Left ventricle myocardium superior (tissue), 1 donor: Measurements from ENCODE around the gene CHAT. TPM values are rescaled to one million over a fixed set of nuclear protein-coding genes. Genes with fewer than 3 reads are reported as not detected.

Experiments
- ATAC-seq: fragments of 200-7000 bp; cut with Tn5 transposase; one replicate; pipeline ENCODE4 v1.9.1; 2020; ENCODE audit warnings: mild to moderate bottlenecking, moderate library complexity
- DNase-seq: peaks from one replicate; pipeline ENCODE4 v3.0.0-alpha.2; 2020
- intact Hi-C: fragments of 100-400 bp; cut with micrococcal nuclease; formaldehyde crosslinking; loops from one replicate; pipeline ENCODE4 v1.11.0; 2022
- total RNA-seq: library from RNA; stranded (reverse); fragmentation: NEBNext Ultra II Directional; extraction: Animal tissue kit (Norgen Biotek cat#: 25700); gene quantifications from one replicate; pipeline ENCODE4 v1.2.1, GENCODE V29; 2021
- donor health status: DM: no; HTN: yes; CAD: no; lungs with severe emphysema.

CHAT gene
- total RNA-seq, 1 donor from 2014 or later, result not detected

DNA sequence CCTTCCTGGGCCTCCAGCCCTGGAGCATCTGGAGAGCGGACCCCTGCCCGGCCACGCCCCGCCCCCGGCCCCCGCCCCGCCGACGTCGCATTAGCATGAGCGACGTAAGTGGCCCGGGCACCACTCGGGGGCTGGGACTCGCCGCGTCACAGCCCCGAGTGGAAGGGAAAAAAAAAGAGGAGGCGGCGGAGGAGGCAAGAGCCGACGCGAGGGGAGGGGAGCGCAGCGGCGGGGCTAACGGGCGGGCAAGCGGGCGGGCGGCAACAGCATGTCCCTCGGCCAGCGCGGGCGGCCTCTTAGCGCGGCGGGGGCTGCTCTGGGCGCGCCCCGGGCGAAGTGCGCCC lies 3.8 kb upstream of the CHAT start, which contains the start of gene SLC18A3:
SLC18A3 (plus strand) TSS at position 197 of the 344 bp plus-strand sequence. CDS start 431 bp downstream, outside the sequence.
- DNase-seq, result no peak
- intact Hi-C loops, result no loop called here

GRCh38 chr10:49610458-49611165 lies 3.2 kb upstream of the CHAT start:
- DNase-seq (no peak), ATAC-seq (no peak)
- intact Hi-C loops, result no loop called here

More for the DNA sequence above, 3.8 kb upstream of the CHAT start, which contains the start of gene SLC18A3:
- ATAC-seq, result no peak

GRCh38 chr10:49611166-49611815 lies 2.5 kb upstream of the CHAT start:
- ATAC-seq (no peak), DNase-seq (no peak)
- intact Hi-C loops, result no loop called here

DNA sequence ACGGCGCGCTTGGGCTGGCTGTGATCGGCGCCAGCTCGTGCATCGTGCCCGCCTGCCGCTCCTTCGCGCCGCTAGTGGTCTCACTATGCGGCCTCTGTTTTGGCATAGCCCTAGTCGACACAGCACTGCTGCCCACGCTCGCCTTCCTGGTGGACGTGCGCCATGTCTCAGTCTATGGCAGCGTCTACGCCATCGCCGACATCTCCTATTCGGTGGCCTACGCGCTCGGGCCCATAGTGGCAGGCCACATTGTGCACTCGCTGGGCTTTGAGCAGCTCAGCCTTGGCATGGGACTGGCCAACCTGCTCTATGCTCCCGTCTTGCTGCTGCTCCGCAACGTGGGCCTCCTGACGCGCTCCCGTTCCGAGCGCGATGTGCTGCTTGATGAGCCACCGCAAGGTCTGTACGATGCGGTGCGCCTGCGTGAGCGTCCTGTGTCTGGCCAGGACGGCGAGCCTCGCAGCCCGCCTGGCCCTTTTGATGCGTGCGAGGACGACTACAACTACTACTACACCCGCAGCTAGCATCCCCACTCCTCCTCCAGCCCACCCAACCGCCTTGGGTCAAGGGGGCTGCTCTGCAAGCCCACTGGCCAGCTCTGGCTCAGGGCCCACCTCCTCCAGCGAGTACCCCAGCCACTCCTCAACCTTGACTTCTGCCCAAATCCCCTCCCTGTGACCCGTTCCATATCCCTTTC lies 1.9 kb upstream of the CHAT start:
- intact Hi-C loops, result no loop called here
- ATAC-seq, result no peak
- DNase-seq, result no peak

GRCh38 chr10:49612513-49613164 lies 1.2 kb upstream of the CHAT start:
- intact Hi-C loops, result no loop called here
- ATAC-seq (no peak), DNase-seq (no peak)

DNA sequence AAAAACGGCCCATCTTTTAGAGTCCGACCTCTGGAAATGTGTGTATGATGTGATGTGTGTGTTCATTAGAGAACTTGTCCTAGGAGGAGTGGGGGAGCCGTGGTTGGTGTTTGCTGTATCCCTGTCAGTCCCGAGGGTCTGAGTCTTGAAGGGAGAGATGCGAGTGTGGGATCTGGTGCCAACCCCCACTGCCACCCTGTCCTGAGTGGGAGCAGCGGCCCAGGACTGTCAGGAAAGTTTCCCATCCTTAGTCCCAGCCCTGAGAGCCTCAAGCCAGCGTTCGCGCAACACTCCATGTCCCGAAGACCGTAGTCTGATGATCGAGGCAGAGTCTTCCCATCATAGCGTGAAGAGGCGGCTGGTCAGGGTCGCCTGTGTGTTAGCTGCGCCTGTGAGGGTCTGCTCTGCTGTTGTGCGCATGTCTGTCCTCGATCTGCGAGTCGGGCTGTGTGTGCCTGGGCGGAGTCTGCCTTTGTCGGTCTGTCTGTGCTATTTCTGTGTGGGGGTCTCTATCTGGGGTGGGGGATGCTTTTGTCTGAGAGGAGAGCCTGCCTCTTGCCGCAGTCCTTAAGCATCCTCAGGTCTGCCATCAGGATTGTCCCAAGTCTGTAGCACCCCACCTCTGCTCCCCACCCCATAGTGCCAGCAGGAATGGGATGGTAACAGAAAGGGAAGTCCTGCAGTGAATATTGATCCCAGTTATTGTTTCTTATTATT lies 514 bp upstream of the CHAT start:
- DNase-seq (no peak), ATAC-seq (no peak)
- intact Hi-C loops, result no loop called here

DNA sequence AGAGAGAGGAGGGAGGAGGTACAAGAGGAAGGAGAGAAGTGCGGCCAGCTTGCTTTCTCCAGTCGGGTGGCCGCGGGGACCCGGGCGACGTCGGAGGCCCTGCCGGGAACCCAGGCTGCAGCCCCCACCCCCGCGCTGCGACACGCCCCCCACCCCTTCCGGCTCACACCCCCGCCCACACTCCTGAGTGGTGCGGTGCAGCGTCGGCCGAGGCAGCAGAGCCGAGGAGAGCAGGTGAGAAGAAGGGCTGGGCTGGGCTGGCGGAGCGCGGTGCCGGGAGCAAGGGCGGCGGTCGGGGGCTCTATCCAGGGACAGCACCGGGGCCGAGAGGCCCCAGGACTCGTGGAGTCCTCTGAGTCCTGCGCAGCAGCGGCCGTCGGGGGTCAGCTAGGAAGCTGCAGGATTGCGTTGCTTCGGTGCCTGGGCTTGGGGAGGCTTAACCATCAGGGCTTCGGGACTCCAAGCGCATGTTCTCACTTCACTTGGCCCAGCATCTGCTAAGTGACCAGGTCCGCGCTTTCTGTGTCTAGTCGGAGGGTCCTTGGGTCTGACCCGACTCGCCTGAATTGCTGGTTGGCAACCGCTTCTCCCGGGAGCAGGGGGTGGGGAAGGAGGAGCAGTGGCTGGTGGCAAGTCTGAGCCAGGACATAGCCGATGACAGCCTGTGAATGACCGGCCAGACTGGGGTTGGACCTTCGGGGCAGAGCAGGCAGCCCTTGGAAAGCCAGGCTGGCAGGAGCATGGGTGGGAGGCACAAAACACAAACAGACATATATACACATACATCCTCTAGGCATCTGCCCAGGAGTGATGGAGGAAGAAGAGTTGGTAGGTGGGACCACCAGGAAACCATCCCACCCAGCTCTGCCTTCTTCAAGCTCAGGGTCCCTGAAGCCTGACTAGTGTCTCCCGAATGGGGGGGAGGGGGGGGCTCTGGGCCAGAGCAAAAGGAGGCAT lies 683 bp downstream of the CHAT start:
- intact Hi-C loops, result no loop called here
- no peak for ATAC-seq
- no peak for DNase-seq

- intact Hi-C loops, result no loop called here
- ATAC-seq, result no peak
- DNase-seq, result no peak
Observed at GRCh38 chr10:49615213-49615612, 1.4 kb downstream of the CHAT start.

DNA sequence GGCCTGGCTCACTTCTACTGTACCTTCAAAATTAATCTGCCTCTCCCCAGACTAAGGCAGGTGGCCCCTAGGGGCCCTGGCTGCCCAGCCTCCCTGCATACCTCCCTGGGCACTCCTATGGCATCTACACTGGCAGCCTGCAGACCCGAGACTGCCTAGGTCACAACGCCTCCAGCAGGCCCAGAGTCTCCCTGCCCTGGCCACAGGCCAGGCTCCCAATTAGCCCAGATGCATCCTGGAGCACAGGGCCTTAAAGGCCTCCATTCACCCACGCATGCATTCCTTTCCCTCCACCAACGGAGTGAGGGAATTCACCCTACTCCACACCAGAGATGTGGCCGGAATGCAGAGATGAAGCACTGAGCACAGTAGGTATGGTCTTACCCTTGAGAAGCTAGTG lies 1.9 kb downstream of the CHAT start:
- intact Hi-C loops, result no loop called here
- ATAC-seq, result no peak
- DNase-seq, result no peak

DNA sequence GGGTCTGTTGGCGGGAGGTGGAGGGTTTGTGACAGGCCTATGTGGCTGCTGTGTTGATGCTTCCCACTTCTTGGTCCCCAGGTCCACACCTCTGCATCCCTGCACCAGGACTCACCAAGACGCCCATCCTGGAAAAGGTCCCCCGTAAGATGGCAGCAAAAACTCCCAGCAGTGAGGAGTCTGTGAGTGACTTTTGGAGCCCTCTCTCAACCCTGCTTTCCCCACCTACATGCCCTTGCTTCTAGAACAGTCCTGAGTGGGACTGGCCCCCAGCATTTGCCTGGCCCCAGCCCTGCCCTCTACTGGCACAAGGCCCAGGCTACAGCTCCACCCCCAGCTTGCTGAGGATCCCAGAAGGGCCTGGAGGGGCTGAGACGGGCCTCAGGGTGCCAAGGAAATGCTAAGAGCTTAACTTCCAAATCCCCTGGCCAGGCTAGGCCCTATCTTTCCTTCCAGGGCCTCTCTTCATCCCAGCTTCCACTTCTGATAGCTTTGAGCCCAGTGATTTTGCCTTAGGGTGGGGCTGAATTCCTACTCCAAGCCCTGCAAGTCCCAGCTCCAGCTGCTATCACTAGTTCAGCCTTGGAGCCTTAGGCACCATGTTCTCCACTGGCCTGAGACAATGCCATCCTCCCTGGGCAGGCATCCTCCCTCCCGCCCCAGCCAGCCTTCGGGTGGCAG lies 2.7 kb downstream of the CHAT start:
- intact Hi-C loops, result no loop called here
- ATAC-seq (no peak), DNase-seq (no peak)

DNA sequence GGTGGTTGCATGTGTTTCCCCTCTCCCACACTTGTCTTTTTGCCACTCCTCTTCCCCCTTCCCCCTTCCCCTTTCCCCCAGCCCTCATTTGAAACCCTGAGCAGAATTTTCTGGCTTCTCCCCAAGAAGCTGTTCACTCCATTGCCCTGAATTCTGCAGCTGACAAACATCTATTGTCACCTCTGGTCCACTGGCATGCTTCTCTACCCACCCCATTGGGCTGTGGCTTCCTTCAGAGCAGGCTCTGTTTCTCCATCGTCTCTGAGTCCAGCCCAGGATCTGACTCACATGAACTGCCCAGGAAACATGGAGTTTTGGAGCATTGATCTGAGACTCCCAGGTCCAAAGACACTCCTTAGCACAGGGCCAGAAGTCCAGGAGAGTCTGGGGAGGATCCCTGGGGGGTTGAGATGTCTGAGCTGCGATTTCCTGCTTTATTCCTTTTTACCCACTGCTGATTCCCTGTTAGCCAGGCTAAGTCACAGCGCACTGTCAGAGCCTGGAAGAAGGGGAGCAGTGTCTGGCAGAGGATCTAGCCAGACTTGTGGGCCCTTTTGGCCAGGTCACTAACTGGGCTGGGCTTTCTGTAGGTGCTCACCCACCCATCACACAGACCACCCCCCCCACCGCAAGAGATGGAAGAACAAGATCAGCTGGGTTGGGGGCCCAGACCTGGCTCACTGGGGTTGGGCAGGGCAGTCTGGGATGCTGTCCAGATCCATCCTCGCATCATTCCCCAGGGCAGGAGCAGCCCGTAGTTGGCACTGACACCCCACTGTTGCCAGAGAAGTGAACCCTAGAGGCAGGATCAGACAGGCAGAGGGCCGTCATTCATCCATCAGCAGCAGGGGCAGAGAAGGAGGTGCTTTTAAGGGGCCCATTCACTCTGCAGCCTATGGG lies 3.5 kb downstream of the CHAT start:
- DNase-seq, result no peak
- intact Hi-C loops, result no loop called here
- ATAC-seq, result no peak

DNA sequence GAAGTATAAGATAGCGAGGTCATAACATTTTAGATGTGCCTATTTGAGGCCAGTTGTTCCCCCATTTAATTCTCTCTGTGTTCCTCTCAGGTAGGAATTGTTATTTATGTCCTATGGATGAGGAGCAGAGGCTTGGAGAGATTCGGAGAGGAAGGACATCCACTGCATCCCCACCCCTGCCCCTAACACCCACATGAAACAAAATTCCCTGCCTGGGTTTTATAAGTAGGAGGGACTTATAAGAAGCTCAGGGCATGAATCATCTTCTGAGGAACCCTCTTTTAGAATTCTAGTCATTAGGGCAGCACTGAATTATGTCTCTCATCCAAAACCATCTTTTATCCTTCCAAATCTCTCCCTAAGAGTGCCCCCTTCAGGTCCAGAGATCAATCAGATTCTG lies 5.0 kb downstream of the CHAT start:
- DNase-seq (no peak), ATAC-seq (no peak)
- intact Hi-C loops, result no loop called here

- intact Hi-C loops, result no loop called here
- DNase-seq (no peak), ATAC-seq (no peak)
Observed at GRCh38 chr10:49619613-49620012, 5.8 kb downstream of the CHAT start.

GRCh38 chr10:49620286-49620810 lies 6.5 kb downstream of the CHAT start:
- intact Hi-C loops, result no loop called here
- DNase-seq (no peak), ATAC-seq (no peak)

- intact Hi-C loops, result no loop called here
- no peak for DNase-seq
- ATAC-seq, result no peak
Observed at GRCh38 chr10:49620841-49621378, 7.1 kb downstream of the CHAT start.

DNA sequence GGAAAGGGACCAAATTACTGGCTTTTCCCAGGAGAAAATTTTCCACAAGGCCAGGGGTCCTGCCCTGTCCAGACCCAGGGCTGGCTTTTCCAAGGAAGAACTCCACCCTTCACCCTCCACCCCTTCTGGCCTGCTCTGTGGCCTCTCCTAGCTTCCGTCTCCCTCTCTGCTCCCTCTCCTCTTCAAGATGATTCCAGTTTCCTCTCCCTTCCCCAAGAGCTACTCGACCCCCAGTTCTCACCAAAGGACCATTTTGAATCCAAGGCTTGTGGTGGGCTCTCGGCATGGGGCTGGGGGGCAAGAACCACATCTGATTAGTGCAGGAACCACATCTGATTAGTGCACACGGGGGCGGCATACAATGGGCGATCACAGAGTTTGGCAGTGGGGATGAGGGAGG lies 7.7 kb downstream of the CHAT start:
- DNase-seq, result no peak
- intact Hi-C loops, result no loop called here

More for the DNA sequence above, 7.7 kb downstream of the CHAT start:
- no peak for ATAC-seq
